Frontal cortex (tissue), 4 donors: ENCODE data around the gene IGF2BP2. TPM values are rescaled to one million over a fixed set of nuclear protein-coding genes. Genes with fewer than 3 reads are reported as not detected.
"Not testable (repeated sequence)": the region's sequence is repeated elsewhere in the genome, so short reads cannot be mapped to it uniquely, and the experiment has no call there.

Source experiments
- DNase-seq, 2 donors: peaks; one replicate each; pipeline ENCODE4 v3.0.0; 2012; ENCODE audit warnings: low spot score in 2 of 2
- FAIRE-seq: peaks from 2 replicates; lab custom pipeline; 2012; peaks lifted over from hg19 to GRCh38; lab: Jason Lieb, UNC
- total RNA-seq: library from RNA; depleted of rRNA; stranded (reverse); fragments of >200 nt; gene quantifications from one replicate; pipeline ENCODE4 v1.2.3, GENCODE V29; 2014
- donor health status: control.
- donor health status: control.
- donor health status: control.

The IGF2BP2 gene
- total RNA-seq, 1 donor from 2014 or later, result 20.0 TPM

DNA sequence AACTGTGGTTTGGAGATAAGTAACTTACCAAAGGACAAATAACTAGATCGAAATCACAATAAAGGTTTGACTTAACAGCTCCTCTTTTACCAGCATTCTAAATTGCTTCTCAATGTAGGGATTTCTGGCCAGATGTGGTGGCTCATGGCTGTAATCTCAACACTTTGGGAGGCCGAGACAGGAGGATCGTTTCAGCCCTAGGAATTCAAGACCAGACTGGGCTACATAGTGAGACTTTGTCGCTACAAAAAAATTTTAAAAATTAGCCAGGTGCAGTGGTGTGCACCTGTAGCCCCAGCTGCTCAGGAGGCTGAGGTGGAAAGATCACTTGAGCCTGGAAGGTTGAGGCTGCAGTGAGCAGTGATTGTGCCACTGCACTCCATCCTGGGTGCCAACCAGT is 17.4 kb upstream of the IGF2BP2 start:
- DNase-seq, result no peak
- FAIRE-seq, result no peak

DNA sequence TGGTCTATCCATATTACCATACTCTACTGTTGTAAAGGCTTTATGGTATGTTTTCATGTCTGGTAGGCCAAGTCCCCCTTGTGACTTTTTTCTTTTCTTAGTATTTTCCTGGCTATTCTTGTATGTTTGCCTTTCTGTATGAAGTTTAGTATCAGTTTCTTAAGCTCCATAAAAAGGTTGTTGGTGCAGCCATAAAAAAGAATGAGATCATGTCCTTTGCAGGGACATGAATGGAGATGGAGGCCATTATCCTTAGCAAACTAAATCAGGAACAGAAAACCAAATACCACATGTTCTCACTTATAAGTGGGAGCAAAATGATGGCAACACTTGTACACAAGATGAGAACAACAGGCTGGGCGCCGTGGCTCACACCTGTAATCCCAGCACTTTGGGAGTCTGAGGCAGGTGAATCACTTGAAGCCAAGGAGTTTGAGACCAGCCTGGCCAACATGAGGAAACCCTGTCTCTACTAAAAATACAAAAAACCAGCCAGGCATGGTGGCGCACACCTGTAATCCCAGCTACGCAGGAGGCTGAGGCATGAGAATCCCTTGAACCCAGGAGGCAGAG is 13.7 kb upstream of the IGF2BP2 start:
- DNase-seq, FAIRE-seq: not testable (repeated sequence)

DNA sequence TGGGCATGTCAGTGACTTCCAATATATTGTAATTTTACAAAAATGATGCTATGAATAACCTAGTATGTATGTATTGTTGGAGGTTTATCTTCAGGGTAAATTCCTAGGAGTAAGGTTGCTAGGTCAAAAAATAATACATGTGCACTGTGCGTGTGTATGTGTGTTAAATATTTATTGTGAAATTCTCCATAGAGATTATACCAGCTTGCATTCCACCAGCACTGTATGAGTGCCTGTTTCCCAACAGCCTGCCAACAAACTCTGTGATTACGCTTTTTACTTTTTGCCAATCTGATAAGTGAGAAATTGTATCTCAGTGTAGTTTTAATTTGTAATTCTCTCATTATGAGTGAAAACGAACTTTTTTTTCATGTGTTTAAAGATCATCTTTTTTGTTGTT is 12.6 kb upstream of the IGF2BP2 start:
- FAIRE-seq (no peak), DNase-seq (no peak)

DNA sequence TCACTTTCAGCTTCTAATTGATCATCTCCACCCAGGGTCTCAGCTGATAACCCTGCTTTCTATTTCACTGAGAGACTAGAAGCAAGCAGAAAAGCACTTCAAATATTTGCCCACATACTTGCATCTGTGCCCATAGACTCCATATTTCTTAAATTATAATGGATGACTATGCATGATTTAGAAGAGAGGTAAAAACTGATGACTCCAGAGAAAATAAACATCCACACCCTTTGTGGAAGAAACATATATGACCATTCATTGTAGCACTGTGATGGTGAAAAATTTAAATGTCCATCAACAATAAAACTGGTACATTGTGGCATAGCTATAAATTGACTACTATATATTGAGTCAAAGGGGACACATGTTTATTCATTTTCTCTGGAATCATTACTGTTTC is 7.1 kb upstream of the IGF2BP2 start:
- DNase-seq (no peak), FAIRE-seq (no peak)

DNA sequence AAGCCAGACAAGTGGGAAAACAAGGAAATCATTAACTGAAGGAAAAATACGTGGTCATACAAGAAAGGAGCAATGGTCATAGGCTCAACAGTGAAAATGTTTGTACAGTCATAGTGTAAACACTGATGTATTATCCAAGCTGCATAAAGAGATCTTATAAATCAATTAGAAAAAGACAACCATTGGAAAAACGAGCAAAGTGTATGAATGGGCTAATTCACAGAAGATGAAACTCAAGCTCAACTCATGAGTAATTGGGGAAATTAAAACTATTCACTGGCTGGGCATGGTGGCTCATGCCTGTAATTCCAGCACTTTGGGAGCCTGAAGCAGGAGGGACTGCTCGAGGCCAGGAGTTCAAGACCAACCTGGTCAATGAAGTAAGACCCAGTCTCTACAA is 6.4 kb upstream of the IGF2BP2 start:
- FAIRE-seq (no peak), DNase-seq (no peak)

DNA sequence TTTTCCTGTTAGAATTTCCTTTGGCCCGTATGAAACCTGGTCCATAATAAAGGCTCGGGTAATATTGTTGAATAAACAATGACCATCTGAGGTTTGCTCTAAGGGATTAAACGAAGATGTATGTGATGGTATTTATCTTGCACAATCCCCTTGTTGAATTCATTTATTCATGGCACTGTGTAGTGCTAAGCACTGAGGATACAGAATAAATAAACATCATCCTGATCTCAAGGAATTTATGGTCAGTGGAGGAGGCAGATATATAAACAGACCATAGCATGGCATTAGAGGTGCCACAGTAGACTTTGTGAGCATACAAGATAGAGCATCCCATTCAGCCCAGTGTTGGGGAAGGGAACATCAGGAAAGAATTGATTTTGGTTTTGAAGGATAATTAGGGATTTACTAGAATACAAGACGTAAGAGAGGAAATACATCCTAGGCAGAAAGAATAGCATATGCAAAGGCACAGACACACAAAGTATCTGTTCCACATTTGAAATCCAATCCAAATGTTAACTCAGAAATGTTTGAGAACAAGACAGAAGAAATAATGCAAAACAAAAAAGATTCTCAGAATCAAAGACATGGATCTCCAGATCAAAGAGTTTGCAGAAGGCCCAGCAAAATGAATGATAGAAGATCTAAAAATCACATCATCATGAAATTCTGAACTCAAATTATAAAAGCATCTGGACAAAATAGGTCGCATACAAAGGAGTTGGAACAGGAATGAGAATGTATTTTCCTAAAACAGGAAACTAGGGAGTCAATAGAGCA is 5.4 kb upstream of the IGF2BP2 start:
- DNase-seq, result no peak
- FAIRE-seq, result no peak

DNA sequence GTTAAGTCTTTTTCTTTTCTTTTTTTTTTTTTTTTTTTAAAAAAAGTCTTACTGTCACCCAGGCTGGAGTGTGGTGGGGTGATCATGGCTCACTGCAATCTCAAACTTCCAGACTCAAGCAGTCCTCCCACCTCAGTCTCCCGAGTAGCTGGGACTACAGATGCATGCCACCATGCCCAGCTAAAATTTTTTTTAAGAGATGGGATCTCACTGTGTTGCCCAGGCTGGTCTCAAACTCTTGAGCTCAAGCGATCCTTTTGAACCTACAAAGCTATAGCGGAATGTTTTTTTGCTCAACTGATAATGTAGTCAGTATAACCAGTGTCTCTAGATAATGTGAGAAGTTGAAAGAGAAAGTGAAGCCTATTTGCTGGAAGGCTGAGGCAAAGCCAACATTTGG is 3.9 kb upstream of the IGF2BP2 start:
- FAIRE-seq (no peak), DNase-seq (no peak)

DNA sequence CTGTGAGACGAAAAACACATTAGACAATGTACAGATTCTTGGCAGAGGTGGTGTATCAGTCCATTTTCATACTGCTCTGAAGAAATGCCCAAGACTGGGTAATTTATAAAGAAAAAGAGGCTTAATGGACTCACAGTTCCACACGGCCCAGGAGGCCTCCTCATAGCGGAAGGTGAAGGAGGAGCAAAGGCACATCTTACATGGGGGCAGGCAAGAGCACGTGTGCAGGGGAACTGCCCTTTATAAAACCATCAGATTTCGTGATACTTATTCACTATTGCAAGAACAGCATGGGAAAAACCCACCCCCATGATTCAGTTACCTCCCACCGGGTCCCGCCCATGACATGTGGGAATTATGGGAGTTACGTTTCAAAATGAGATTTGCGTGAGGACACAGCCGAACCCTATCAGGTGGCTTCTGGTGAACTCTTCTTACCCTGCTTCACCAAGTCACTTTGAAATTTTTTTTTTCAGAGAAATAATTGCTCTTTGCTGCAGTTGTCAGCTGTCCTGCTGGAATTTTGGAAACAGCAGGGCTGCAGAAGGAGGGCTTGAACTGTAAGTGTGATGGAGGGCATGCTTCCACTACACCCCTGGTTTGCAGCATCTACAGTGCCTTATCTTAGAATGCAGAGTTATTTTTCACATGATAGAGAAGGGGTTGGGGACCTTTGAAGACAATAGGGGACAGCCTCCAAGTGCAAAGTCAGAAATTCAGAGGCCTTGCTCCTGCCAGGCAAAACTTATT is 2.9 kb upstream of the IGF2BP2 start:
- no peak for DNase-seq
- no peak for FAIRE-seq

DNA sequence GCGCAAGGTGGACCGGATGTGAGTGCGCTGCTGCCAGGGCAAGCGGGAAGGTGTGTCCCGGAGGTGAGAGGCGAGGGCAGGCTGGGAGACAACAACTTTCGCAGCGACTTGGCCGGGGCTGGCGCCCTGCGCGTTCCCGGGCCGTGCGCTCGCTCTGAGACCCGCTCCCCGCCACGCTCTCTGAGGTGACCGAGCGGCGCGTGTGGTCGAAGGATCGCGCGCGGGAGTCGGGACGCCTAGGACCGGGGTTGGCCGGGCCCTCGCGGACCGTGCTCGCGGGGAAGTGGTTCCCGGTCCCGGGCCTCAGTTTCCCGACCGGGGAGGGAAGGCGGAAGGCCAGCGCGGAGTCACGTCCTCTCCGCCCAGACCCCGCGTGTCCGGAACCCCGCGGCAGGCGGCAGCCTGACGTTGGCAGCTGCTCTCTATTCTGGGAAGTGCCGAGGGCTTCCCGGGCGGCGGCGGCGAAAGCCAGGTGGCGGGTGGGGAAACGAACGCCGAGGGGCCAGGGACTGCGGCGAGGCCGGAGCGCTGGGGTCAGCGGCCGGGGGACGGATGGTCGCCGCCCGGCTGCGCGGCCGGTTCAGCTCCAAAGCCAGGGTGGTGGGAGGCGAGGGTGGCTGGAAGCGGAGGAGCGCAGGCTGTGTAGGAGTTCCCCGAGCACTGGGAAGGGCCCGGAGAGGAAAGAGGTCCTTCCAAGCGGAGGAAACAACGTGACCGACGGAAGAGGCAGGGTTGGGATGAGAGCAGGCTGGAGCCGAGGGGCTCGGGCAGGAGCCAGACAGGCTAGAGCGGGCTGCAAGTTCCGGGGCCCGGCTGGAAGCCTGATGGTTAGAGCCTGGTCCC is 1.0 kb upstream of the IGF2BP2 start:
- DNase-seq (peak in 1 of 2 donors; percentile 21), FAIRE-seq (no peak)

DNA sequence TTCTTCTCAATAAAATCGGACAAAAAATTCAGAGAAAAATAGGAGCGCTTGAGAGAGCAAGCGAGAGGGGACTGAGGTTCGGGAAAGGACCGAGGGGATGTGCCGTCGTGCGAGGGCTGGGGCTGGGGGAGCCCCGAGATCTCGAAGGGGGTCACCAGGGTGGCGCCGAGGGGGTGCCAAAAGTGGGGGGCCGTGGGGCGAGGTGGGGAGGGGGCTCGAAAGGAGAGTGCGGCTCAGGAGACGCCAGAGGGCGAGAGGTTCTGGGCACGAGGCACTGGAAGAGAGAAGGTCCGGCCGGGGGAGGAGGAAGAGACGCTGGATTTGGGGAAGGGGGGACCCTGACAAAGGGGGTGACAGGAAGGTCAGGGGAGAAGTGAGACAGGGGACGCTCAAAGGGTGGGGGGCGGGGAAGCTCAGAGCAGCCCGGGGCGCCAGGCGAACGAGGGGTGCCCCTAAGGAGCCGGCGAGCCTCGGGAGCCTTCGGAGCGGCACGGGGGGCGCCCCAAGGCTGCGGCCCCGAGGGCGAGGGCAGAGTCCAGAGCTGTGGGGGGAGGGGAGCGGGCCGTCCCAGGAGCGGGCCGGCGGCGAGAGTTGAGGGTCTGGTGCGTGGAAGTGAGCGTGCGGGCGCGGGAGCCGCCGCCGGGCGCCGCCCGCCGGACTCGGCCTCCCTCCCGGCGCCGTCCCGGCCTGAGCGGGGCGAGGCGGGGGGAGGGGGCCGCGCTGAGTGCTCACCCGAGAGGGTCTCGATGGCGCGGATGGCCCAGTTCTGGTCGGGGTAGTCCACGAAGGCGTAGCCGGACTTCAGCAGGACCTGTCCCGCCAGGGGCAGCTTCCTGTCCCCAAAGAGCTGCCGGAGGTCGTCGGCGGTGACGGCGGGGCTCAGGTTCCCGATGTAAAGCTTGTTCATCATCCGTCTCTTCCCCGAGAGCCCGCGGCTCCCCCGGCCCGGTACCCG is 514 bp downstream of the IGF2BP2 start:
- no peak for FAIRE-seq
- DNase-seq, result peak in 1 of 2 donors; percentile 19

DNA sequence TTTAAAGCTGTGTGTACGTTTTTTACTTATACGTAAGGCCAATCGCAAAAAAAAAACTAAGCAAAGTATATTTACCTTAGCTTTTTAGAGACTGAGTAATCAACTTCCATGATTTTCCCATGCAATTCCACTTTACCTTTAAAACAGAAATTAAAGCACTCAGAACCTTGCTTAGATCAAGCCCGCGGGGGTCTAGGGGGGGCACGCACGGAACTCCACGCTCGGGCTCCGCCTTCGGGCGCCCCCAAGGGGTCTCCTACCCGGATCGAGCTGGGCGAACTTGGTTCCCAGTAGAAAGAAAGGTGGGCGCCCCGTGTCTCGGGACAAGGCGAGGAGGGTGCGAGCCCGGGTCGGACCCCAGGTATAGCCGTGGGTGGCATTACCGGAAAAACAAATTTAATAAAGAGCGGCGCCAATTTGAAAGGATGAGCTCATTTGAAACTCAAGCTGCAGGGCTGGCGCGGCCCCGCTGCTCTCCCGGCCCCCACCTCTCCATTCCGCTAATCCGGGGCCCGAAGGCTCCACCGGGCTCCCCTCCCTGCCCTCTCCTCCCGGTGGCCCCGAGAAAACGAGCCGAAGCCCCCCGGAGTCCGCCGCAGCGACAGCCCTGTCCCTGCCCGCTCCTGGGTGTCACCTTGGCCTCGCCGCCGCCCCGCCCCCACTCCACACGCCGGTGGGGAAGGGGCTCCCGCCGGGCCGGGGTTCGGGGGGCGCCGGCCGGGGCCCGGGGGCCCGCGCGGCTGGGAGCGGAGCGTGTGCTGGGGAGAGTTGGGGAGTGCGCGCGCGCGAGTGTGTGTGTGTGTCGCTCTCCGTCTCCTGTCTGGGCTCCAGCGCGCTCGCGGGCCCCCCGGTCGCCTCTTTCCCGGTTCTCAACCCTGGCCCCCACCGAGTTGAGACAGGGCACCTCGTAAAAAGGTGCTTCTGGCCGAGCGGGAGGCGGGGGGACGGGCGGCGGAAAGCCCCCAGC is 1.5 kb downstream of the IGF2BP2 start:
- DNase-seq, result peak; percentile 34 to 47
- no peak for FAIRE-seq

DNA sequence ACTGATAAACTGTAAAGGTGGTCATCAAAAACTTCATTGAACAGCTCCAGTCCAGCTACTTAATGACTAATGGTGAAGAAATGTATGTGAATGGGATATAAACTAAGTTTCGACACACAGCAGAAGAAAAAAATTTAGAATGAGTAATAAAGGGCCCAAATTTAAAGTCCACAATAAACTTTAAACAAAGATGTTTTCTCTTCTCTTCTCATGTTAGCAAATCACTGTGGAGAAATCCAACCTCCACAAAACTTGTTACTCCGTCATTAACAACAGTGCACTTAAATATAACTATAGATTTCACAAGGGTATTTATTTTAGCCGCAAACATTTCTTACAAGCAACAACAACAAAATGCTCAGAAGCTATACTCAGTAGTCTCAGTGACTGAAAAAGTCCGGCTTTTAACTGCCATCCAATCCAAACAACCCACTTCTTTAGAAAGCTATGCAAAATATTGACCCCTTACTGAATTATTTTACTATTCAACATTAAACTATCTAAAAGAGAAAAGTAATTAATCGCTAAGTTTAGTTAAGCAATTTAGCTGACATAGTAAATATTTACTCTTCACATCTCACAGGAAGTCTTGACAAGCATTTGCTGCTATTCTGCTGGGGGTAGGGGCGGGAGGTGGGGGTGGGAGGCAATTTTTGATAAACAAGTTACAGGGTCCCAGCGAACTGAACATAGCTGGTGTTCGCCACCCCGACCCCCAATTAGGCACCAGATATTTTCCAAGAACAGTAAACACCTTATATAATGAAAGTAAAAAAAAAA is 2.4 kb downstream of the IGF2BP2 start:
- DNase-seq, result no peak
- no peak for FAIRE-seq

DNA sequence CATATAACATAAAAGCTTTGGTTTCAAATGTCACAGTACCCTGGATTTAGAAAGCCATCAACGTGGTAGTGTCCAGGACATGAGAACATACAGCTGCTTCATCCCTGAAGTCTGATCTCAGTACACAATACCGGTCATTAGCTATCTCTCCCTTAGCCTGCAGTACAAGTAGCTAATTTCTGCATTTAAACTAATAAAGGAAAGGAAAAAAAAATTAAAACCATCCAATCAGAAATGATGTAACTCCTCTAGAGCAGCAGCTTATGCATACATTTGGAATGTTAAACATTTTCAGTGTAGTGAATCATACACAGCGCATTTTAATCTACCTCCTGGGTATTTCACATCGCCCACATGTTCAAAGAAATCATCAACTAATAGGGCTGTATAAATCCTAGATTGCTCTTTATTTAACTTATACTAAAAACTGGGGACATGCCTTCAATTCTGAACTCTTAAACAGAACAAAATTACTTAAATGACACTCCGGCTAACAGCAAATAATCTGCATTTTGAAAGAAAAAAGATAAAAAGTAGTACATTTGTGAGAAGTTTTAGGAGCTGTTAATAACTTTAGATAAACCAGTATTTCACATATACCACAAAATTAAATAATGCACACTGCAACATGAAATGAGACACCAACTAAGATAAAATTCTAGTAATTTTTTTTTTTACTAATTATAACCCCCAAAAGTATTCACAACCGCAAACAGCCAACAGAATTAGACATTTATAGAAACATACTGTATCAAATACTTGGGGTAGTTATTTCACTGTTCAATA is 3.7 kb downstream of the IGF2BP2 start:
- DNase-seq (no peak), FAIRE-seq (no peak)

DNA sequence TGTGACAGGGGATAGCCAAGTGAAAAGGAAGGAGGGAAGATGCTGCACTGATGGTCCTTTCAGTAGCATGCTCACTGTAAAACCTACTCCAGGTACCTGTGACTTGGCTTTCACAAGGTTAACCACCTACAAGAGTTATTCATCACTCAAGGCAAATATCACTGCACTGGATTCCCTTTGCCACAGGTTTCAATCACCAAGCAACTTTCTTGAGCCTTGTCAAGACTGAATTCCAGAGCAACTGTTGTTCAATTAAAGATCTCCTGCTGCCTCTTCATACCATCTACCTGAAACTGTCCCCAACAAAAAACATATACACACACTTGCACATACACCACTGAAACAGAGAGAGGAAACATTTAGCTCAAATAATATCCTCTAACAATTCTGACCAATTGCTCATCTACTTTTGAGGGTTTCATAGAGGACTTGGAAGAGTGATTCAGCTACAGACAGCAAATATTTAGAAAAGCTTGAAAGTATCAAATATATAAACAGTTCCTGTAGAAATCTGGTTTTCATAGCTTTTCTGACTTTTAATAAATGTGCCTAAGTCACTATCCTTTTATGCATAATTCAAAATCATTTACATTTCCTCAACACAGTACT is 6.5 kb downstream of the IGF2BP2 start:
- DNase-seq (no peak), FAIRE-seq (no peak)

DNA sequence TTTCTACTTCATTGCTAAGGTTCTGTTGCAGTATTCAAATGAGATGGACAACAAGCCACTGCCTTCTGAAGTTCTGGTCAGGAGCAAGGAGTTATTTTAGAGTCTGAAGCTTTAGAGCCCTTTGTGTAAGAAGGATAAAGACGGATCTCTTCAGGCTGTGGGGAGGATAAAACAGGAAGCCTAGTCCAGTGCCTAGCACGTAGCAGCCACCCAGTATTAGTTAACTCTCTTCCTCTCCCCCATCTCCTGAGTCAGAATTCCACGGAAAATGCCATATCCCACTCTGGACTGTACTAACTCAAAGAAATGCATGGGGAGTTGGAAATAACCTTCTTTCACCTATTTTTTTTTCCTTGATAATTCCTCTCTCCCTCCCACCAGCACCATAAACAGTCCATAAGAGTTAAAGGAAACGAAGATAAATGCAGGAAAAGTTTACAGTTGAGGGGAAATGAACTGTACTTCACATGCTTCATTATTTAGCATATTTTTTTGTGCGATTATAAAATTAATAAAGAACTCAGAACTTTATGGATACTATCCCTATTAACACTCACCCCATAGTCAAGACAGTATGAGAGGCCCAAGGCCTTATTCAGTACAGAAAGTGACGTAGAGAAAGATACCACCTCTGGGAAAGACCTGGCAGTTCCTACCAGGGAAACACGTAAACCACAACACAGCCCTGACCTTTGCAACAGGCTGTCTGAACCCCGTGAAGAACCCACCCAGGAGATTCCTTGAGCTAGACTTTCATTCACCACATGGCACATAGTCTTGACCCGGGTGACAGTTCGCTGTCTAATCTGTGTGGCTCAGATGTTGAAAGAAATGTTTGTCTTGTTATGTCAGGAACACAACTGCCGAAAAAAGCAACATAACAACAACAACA is 9.2 kb downstream of the IGF2BP2 start:
- DNase-seq (no peak), FAIRE-seq (no peak)
